Duodenal mucosa (tissue), 2 donors: ENCODE measurements around the gene SLC25A48.

Source experiments
- H3K27ac ChIP-seq: one replicate; pipeline ENCODE4 v1.7.0; 2013; ENCODE audit warnings: low read depth, low read length
- H3K27me3 ChIP-seq, 2 donors: one replicate each; pipeline ENCODE4 v1.7.0; 2013; ENCODE audit warnings: low read length in 2 of 2, control low read depth in 1 of 2; ENCODE audit not compliant: insufficient read depth in 2 of 2, control insufficient read depth in 1 of 2
- H3K36me3 ChIP-seq, 2 donors: one replicate each; pipeline ENCODE4 v1.7.0; 2013; ENCODE audit warnings: low read length in 2 of 2, control low read depth in 1 of 2; ENCODE audit not compliant: insufficient read depth in 2 of 2, control insufficient read depth in 1 of 2
- H3K4me1 ChIP-seq, 2 donors: one replicate each; pipeline ENCODE4 v1.7.0; 2013; ENCODE audit warnings: low read length in 2 of 2, control low read depth in 1 of 2; ENCODE audit not compliant: insufficient read depth in 2 of 2, control insufficient read depth in 1 of 2
- H3K4me3 ChIP-seq, 2 donors: one replicate each; pipeline ENCODE4 v1.7.0; 2013; ENCODE audit warnings: low read length in 2 of 2, low read depth in 1 of 2
- H3K9ac ChIP-seq, 2 donors: one replicate each; pipeline ENCODE4 v1.7.0; 2013; ENCODE audit warnings: low read length in 2 of 2, low read depth in 1 of 2
- H3K9me3 ChIP-seq, 2 donors: one replicate each; pipeline ENCODE4 v1.7.0; 2013; ENCODE audit warnings: low read length in 2 of 2, control low read depth in 1 of 2; ENCODE audit not compliant: control insufficient read depth in 1 of 2

Gene SLC25A48

DNA sequence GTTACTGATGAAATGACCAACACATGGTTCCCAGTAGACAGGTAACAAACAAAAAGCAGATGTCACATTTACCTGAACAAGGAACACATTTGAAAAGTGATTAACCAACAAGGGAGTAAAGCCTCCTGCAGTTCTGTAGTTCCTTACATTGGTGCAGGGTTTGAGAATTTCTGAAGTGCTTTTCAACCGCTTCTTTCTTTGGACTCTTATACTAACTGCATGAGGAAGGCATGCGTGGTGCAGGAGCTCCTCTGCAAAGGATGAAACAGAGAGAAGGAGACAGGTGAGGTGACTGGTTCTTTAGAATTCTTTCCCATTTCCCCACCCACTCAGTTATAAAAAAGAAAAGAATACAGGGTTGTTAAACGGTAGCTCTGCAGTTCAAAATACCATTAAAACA, 65.8 kb downstream of the SLC25A48 start:
- Histone ChIP-seq H3K4me3 (no peak overlapping the region), H3K36me3 (no peaks in the 10 kb centered on the region), H3K9me3 (no peaks in the 10 kb centered on the region), H3K27ac (no peak overlapping the region), H3K27me3 (peaks cover 2 to 18% of the 10 kb centered on the region in 2 donors), H3K9ac (no peak overlapping the region), H3K4me1 (no peaks in the 10 kb centered on the region)

DNA sequence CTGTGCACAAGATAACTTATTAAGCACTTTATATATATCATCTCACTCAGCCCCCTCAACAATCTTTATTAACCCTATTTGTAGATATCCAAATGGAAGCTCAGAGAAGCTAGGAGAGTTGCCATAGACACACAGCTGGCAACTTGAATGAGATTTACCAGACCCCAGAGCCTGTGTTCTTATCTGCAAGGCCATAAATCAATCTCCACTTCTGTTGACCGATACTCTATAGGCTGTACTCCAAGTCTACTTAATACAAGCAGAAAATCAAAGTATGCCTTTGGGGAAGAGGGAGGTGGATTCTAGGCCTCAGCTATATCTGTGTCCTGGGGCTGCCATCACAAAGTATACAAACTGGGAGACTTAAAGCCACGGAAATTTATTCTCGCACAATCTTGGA, 67.2 kb downstream of the SLC25A48 start:
- Histone ChIP-seq H3K9me3 (no peaks in the 10 kb centered on the region), H3K27me3 (peaks cover 2 to 18% of the 10 kb centered on the region in 2 donors), H3K9ac (no peak overlapping the region), H3K36me3 (no peaks in the 10 kb centered on the region), H3K4me1 (no peaks in the 10 kb centered on the region), H3K4me3 (no peak overlapping the region), H3K27ac (no peak overlapping the region)

DNA sequence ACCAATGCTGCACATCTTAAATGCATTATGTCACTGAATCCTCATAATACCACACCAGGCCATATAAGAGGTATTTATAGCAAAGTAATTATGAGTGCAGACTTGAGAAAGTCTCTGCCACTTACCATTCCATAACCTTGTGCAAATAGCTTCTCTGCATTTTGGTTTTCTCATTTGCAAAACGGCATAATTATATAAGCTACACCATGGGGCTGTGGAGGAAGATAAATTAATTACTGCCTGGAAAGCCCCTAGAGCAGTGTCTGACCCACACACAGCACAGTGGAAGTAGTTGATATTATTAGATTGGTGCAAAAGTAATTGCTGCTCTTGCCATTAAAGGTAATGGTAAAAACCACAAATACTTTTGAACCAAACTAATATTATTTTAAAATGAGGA, 70.7 kb downstream of the SLC25A48 start:
- no peaks in the 10 kb centered on the region for H3K4me1 ChIP-seq
- H3K27ac ChIP-seq: no peak overlapping the region
- H3K36me3 ChIP-seq: no peaks in the 10 kb centered on the region
- no peaks in the 10 kb centered on the region for H3K9me3 ChIP-seq
- H3K27me3 ChIP-seq: peaks cover 9 to 11% of the 10 kb centered on the region in 2 donors
- H3K4me3 ChIP-seq: no peak overlapping the region
- H3K9ac ChIP-seq: no peak overlapping the region

DNA sequence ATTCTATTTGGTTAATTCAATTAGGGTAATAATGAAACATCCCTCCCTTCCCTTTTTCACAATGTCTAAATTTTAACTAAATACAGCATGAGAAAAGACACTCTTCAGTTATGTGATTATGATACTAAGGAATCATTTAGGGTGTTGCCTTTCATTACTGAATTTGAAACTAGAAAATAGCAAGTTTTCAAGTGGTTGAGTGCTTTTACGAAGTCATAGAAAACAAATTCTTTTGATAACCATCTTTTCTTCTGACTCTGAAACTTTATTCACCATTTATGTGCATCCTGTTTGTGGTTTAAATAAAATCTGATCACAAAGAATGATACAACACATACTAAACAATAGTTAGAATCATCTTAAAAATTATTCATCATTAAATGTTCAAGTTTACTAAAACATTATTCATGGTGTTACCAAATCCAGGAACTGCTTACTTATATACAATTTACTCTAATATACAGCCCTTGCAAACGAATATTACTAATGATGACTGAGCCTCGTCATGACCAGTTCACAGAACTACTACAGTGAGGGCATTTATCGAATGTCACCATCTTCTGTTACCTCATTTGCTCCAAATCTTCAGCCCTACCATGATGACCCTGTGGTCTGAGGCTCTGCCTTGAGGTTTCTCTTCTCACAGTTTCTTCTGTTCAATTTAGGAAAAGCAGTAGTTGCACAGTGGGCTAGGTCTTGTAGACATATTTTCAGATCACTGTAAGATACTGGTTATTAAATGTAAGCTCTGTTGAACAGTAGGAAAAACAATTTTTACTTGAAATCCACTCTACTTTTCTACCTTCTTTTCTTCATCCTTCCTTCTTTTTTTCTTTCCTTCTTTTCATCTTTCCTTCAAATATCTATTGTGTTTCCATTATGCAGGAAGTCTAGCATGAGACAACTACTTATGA, 79.5 kb downstream of the SLC25A48 start:
- no peaks in the 10 kb centered on the region for H3K4me1 ChIP-seq
- H3K27me3 ChIP-seq: peaks cover 18 to 31% of the 10 kb centered on the region in 2 donors
- no peak overlapping the region for H3K9ac ChIP-seq
- no peaks in the 10 kb centered on the region for H3K36me3 ChIP-seq
- no peak overlapping the region for H3K4me3 ChIP-seq
- no peak overlapping the region for H3K27ac ChIP-seq
- H3K9me3 ChIP-seq: no peaks in the 10 kb centered on the region

DNA sequence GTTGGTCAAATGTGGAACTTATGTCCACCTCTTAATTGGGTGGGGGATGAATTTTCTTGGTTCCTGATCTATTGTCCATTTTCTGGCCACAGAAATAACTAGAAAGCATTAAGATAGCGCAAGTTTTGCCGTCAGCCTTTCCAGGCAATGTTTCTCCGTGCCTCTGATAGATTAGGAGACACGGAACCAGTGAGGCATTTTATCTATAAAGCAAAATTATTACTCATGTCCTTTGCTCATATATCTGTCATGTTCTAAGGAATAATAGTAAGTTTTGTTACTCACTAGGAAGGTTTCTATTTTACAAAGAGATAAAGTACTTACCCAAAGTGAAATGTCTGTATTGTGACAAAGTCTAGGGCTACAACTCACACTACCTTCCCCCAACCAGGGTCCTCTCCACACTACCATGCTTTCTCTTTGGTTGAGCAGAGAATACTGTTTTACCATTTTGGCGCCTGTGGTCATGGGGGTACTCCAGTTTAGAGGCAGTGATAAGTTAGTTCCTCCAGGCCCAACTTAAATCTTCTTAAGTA, 81.1 kb downstream of the SLC25A48 start:
- H3K9me3 ChIP-seq: no peaks in the 10 kb centered on the region
- H3K27ac ChIP-seq: no peak overlapping the region
- H3K4me3 ChIP-seq: no peak overlapping the region
- peaks cover 14 to 34% of the 10 kb centered on the region in 2 donors for H3K27me3 ChIP-seq
- no peak overlapping the region for H3K9ac ChIP-seq
- no peaks in the 10 kb centered on the region for H3K4me1 ChIP-seq
- no peaks in the 10 kb centered on the region for H3K36me3 ChIP-seq

DNA sequence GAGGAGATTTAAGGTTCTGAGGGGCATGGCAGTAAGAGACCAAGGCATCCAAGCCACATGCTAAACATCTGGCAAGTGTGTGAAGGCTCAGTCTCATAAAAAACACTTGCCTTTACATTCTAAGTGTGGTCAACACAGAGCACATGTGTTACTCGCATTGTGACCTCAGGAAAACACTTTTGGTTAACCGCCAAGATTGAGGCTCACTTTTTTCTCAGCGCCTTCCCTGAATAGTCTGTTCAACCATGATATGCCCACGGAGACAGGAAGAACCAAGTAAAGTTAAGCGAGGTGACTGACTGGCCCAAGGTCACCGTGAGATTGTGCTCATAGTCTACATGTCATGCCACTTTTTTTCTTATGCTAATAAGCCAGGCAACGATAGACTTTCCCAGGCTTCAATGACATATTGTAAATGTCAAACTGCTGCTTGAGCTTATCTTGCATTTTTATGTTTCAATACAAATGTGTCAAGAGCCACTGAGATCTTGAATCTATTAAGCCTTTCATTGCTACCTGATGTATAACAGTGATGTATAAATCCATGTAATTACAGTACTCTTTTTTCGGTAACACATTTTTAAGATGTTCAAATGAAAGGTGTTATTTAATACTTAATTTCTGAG, 82.3 kb downstream of the SLC25A48 start:
- Histone ChIP-seq H3K9me3 (no peaks in the 10 kb centered on the region), H3K9ac (no peak overlapping the region), H3K4me1 (no peaks in the 10 kb centered on the region), H3K27me3 (peaks cover 14 to 31% of the 10 kb centered on the region in 2 donors), H3K27ac (no peak overlapping the region), H3K36me3 (no peaks in the 10 kb centered on the region), H3K4me3 (no peak overlapping the region)

DNA sequence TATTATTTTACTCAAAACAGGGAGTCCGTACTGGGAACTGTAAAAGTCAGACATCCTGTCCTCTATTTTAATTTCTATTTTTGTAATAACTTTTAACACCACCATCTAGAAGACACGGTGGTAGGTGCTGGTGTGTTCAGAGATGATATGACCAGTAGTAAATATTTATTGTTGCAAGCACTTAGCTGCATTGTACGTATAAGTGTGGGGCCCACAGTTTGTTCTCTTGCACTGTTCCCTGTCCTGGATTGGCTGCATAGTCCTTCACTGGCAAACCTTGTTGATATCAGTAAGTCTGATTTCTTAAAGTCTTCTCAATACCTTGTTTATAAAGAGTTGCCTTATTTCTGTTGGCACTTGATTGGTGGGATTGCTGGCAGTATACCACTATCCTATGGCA, 85.7 kb downstream of the SLC25A48 start:
- Histone ChIP-seq H3K4me3 (no peak overlapping the region), H3K27me3 (peaks cover 13 to 23% of the 10 kb centered on the region in 2 donors), H3K4me1 (no peaks in the 10 kb centered on the region), H3K36me3 (no peaks in the 10 kb centered on the region), H3K27ac (no peak overlapping the region), H3K9ac (no peak overlapping the region), H3K9me3 (no peaks in the 10 kb centered on the region)

DNA sequence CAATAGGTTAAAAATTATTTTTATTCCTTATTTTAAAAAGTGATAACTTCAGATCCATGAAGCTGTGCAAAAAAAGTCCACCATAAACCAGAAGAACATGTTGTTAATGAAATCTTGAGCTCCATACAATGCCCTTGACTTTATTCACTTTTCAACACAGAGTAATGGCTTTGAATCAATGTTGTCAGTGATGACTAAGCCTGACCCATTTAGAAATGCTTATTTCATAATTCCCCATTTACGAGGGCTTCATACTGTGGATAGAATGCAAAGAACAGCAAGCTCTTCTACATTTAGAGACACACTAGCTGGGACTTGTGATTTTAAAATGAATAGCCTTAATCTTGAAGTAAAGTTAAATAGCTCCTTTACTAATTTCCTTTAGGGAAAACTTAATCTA, 86.9 kb downstream of the SLC25A48 start:
- Histone ChIP-seq H3K9ac (no peak overlapping the region), H3K36me3 (no peaks in the 10 kb centered on the region), H3K27me3 (peaks cover 13 to 28% of the 10 kb centered on the region in 2 donors), H3K9me3 (no peaks in the 10 kb centered on the region), H3K27ac (no peak overlapping the region), H3K4me3 (no peak overlapping the region), H3K4me1 (no peaks in the 10 kb centered on the region)

DNA sequence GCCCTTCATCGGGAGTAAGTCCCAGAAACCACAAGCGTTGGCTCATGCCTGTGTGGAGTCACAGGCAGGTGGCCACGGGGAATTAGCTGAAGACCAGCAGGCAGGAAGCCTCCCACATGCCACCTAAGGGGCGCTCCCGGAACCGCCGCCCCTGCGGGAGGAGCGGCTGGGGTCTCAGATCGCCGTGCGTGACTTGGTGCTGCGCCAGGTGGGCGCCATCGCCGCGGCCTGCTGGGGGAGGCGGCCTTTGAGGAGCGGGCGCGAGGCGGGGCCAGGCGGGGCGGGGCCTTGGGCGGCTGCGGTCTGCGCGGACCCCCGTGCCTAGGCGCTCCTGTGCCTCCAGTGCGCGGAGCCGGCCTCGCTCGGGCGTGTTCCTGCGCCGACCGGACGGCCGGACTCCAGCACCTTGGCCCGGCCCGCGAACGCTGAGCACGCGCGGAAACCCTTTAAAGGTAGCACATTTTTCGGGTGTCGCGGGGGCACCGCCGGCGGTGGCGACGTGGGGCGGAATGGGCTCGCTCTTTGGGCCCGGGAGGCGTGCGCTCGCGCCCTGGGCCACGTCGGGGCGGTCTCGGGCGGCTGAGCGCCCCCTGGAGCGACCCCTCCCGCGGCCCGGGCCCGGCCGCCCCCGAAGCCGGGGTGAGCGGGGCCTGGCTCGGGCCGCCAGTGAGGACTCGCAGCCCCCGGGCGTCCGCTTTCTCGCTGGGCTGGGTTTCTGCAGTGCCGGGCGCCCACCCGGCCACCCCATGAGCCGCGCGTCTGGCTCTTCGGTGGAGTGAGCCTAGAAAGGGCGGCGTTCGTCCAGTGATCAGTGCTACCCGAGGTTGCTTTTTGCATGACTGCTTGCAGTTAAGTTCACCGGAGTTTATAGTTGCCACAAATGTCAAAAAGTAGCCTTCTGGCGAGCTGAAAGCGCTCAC, 95.8 kb downstream of the SLC25A48 start:
- Histone ChIP-seq H3K27me3 (peaks cover 20 to 53% of the 10 kb centered on the region in 2 donors), H3K4me1 (no peaks in the 10 kb centered on the region), H3K4me3 (peak overlapping the region; percentile 8 to 33)

More for the DNA sequence above, 95.8 kb downstream of the SLC25A48 start:
- Histone ChIP-seq H3K9me3 (no peaks in the 10 kb centered on the region), H3K27ac (no peak overlapping the region), H3K9ac (no peak overlapping the region), H3K36me3 (no peaks in the 10 kb centered on the region)
